ENCODE measurements around the gene PI4KA.

DNA sequence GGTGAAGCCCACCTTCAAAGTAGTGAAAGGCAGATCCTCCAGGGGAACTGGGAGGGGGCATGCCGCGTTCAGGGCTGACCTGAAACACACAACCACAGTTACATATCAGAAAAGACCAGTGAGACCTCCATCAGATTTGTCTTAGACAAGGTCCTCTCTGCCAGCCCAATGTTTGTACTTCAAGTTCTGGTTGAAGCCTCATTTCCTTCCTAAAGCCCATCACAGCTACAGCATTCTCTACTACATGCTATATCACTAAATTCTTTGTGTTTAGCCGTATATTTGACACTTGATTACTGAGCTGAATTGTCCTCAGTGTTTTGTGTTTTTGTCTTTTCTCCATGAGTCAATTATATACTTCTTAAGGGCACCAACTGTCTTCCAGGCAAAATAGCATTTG is 40.1 kb downstream of the PI4KA start:
- TF ChIP-seq, protein P1, sequence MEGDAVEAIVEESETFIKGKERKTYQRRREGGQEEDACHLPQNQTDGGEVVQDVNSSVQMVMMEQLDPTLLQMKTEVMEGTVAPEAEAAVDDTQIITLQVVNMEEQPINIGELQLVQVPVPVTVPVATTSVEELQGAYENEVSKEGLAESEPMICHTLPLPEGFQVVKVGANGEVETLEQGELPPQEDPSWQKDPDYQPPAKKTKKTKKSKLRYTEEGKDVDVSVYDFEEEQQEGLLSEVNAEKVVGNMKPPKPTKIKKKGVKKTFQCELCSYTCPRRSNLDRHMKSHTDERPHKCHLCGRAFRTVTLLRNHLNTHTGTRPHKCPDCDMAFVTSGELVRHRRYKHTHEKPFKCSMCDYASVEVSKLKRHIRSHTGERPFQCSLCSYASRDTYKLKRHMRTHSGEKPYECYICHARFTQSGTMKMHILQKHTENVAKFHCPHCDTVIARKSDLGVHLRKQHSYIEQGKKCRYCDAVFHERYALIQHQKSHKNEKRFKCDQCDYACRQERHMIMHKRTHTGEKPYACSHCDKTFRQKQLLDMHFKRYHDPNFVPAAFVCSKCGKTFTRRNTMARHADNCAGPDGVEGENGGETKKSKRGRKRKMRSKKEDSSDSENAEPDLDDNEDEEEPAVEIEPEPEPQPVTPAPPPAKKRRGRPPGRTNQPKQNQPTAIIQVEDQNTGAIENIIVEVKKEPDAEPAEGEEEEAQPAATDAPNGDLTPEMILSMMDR (IDR thresholded peaks at IDR 0.05; ENCODE audit: low read depth, low read length): no peak
- no peak for TF ChIP-seq EZH2phosphoT487 (IDR thresholded peaks at IDR 0.05; ENCODE audit: low read depth)
